Measurements from ENCODE around the gene MOCS1.

MOCS1 gene

DNA sequence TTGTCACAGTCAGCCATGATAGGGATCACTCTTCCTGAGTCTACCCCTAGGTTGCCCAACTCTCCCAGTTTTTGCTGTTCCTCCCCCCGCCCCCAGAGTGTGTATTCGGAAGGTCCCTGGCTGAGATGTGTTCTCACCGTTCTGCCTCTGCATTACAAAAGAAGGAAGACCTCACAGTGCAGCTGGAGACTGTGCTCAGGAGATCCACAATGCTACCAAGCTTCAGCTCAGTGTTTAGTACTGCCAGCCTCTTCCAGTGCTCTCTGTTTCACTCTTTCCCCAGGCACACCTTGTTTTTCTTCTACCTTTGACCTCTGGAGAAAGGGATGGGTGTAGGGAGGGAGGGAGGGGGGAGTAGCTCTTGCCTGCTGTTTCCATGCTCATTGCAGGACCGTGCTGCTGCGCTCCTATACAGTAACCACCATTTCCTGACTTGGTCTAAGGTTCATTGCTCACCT, 13.4 kb upstream of the MOCS1 start:
- DNase-seq: no peak

DNA sequence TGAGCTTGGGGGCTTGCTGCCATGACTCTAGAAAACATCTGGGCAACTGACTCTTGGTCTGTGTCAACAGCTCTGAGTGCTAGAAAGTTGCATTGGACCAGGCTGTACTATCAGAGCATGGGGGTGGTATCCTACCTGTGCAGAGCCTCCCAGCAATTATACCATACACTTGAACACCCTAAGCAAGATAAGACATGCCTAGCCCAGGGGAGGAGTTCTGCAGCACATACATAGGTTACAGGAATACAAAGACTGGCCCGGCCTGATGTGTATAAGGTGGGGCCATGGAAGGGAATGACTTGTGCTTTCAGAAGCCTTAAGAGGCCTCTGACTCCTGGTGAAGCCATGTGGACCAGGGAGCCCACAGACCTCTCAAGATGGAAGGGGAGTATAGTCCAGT, 11.4 kb upstream of the MOCS1 start:
- no peak for DNase-seq

DNA sequence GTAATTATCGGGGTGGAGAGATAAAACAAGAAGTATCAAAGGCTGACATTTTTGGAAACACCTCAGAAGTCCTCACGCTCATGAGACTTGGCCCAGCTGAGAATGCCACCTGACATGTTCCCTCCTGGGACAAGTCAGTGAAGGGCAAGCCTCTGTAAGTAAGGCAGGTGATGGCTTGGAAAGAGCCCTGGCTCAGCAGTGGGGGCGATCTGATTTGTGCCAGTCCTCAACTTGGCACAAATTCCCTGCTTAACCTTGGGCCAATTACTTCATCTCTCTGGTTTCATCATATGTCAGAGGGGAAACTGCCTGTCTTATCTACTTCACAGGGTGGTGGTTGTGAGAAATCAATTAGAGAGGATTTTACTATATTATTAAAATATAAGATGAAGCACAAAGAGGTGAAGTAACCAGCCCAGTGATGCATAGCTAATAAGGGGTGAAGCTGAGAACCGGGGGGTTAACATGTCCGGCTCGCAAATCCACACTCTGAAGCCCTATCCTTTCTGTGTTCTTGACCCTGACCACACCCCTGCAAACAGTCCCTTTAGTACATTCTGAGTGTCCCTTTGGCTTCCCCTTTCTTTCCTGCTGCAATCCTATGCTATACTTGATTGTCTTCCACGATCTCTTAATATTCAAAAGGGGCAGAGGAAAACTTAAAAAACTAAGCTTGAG, 8.8 kb upstream of the MOCS1 start:
- DNase-seq: no peak

DNA sequence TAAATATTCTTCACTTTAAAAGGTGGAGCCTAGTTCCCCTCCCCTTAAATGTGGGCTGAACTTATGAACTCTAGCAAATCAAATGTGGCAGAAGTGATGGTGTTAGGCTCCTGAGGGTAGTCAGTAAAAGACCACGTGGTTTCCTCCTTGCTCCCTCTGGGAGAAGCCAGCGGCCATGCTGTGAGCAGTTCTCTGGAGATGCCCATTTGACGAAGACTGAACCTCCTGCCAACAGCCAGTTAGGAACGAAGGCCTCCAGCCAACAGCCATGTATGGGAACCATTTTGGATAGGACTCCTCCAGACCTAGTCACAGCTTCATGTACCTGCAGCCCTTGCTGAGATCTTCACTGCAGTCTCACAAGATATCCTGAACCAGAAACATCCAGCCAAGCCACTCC, 7.6 kb upstream of the MOCS1 start:
- no peak for DNase-seq

DNA sequence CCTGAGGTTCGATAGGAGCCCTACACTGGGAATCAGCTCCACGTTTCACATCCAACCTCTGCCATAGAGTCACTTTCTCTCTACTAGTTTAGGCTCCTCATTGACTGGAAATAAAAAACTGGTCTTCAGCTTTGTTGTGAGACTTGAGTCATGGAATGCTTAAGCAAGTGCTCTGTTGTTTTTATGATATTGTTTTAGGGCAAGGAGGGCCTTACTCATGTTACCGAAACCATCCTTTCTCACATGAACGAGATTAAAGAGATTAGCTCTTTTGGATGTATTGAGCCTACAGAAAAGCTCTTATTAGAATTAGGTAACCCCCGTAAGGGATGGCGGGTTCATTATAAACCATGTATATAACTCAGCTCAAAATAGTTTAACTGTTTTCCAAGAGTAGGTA, 6.9 kb upstream of the MOCS1 start:
- no peak for DNase-seq

DNA sequence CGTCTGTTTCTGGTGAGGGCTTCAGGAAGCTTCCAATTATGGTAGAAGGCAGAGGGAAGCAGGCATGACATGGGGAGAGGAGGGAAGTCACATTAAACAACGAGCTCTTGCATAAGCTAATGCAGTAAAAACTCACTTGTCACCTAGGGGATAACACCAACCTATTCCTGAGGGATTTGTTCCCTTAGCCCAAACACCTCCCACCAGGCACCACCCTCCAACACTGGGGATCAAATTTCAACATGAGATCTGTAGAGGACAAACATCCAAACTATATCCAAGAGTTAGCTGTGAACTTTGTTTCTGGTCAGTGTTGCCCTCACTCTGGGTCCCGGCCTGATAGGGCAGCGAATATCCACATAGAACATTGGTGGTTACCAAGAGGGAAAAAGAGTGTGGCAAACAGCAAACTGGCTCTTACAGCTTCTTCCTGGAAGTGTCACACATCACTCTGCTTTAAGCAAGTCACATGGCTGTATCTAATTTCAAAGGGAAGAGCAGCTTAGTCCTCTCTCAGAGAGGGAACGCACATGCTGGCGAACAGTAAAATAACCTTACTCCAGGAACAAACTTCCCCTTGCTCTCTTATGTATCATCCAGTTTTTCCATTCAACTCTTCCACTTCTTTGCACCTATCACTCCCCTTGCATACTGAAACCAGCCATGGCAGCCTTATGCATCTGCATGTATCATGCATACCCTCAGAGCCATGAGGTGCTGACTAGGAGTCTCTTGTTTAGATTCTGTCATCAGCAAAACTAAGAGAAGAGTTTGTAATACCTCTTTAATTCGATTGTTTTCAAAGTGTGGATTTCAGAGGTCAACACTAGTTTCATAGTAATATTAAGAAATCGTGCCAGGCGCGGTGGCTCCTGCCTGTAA, 4.8 kb upstream of the MOCS1 start:
- DNase-seq: no peak

DNA sequence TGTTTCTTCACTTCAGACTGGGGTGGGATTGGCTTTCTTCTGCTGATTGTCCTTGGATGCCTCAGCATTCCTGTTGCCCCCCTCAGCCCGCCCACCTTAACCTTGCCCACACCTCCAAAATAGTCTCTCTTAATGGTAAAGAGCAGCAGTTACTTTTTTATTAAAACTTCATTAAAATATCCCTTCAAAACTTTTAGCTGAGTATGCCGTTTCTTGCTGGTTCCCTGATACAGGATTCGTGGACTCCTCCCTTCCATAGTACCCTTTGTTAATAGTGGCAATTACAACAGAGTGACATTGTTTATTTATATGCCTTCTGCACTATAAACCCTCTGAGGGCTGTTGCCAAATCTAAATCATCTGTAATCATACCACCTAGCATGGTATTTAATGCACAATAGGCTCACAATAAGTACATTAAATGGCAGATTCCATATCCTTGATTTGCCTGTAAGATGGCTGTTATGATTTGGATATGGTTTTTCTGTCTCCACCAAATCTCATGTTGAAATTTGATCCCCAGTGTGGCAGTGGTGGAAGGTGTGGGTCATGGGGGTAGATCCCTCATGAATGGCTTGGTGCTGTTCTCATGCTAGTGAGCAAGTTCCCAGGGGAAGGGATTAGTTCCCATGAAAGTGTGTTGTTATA, 3.5 kb upstream of the MOCS1 start:
- no peak for DNase-seq

DNA sequence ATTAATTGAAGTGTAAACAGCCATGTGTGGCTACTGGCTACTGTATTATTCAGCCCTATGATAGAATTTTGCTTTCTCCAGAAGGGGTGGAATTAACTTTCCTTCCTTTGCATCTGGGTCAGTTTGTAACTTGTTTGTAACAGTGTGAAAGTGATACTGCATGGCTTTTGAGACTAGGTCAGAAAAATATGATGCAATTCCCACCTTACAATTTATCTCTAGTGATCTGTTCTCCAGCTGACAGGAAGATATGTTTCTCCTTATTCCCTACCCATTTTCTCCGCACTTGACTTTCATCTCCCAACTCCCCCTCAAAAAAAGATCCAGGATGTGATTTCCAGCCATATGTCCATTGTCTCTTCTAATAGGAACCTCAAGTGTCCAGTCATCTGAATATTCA, 2.6 kb upstream of the MOCS1 start:
- no peak for DNase-seq

DNA sequence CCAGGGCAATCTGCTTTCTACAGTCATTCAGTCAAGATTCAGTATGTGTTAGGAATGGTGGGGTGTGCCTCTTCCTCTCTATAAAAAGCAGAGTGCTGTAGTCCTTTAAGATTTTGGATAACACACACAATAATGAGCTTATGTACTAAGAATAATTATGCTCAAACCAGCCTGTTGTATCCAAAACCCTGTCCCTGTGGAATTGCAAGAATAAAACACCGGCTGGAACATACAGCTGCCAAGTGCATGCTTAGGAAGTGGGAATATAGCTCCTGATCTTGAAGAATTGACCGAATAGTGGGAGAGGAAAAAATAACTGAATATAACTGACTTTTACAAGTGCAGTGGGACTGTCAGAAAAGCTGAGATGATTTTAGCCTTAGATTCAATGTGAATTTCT, 979 bp upstream of the MOCS1 start:
- no peak for DNase-seq

DNA sequence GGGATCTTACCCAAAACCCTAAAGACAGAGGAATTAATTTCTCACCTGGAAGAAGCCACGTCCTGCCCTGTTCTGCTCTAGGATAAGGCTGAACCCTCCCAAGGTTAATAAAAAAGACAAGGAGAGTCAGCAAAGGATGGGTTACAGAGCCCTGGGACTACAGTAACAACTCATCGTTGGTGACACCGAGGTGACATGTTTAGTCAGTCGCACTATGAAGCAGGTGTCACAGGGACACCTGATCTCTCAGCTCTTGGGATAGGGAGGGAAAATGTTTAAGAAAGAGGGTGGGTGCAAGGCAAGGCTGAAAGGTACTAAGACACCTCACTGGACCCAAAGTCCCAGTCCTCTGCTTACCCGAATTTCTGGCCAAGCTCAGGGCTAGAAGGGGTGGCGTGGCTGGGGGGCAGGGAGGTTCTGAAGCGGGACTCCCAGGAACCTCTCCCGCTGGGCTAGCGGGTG, 562 bp downstream of the MOCS1 start:
- no peak for DNase-seq

DNA sequence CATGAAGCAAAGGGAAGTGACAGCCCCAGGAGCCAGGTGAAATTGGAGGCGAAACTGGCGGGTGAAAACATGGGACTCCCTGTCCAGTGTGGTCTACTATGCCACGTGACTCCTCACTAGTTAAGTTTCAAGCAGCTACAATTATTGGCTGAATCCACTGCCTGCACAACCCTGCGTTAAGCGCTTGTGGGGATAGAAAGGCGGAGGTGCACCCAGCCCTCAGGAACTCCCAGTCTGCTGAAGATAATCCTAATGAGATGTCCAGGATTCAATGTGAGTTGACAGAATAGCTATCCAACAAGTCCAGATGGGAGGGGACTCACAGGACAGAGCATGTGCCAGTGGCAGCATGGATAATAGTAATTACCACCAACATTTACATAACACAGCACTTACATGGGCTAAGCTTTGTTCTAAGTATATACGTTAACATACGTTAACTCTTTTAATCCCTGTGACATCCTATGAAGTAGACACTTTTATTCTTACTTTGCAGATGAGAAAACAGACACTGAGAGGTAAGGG, 1.8 kb downstream of the MOCS1 start:
- DNase-seq: no peak

DNA sequence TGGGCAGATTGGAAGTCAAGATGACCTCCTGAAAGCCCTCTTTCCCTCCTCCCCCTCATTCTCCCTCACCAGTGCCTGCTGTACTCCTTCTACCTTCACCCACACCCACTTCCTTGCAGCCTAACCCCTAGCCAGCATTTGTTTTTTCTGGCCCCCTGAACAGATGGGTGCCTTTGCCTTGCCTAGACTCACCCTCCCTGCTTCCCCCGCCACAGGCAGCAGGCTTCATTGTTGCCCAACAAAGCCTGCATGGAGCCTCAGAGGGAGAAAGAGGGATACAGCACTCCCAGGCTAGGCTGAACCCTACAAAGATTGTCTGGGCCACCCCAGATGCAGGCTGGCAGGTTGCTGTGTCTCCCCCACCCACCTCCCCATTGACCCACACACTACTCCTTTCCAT, 2.7 kb downstream of the MOCS1 start:
- DNase-seq: no peak

DNA sequence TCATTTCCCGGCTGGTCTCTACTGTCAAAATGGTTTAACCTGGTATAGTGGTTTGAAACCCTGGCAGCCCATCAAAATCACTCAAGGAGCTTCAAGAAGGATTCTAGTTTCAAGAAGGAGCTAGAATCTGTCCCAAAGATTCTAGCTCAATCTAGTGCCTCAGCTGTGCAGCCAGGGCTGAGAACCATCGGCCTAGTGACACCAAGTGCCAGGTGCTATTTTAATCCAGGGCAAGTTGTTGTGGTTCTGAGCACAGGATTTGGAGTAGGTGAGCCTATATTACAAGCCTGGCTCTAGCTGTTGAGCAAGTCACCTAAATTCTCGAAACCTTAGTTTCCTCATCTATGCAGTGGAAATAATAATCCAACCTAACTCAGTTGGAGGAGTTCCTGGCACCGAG, 3.7 kb downstream of the MOCS1 start:
- DNase-seq: no peak

DNA sequence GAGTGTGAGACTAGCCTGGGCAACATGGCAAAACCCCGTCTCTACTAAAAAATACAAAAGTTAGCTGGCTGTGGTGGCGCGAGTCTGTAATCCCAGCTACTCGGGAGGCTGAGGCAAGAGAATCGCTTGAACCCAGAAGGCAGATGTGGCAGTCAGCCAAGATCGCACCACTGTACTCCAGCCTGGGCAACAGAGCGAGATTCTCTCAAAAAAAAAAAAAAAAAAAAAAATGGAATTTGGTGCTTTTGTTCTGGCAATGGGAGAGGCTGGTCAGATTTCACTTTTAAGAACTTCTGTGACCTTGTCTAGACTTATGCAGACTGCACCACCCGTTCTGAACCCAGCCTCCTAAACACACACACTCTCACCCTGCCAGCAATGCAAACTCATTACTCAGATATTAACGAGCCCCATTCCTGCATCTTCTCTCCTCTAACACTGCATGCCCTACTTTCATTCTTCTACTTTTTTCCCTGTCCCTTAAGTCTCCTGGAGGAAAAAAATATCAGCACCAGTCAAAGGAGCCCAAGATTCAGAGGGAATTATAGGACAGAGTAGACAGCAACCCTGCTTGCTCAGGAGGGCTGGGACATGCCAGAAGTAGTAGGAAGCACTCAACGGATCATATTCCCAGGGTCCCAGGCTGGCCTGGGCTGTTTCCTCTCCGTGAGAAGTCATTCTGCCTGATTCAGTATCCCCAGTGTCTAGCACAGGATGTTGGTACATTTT, 4.4 kb downstream of the MOCS1 start:
- DNase-seq: no peak

DNA sequence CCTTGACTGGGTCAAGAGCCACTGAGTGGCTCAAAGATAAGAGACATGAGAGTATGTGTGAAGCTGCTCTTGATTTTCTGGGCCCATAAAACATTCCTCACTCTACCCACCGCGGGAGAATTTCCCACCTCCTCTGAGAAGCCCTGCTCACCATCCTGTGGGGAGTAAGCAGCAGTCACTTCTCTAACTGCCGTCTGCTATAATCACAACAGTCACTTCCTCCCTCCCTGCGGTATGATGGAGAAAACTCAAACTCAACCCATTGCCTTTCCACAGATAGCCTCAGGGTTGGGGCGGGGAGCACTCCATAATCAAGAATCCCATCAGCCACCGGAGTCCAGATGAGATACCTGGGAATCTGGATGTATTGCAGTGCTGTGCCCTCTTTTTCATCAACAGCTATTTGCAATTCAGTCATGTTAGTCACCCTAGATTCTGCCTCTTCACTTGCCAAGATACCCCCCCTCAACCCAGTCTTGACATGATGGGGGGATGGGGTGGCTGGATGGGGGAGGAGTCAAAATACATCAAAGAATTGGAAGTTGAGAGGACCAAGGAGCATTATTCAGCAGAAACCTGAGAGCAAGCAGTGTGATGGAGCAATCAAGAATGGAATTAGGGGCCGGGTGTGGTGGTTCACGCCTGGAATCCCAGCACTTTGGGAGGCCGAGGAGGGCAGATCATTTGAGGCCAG, 5.1 kb downstream of the MOCS1 start:
- no peak for DNase-seq

DNA sequence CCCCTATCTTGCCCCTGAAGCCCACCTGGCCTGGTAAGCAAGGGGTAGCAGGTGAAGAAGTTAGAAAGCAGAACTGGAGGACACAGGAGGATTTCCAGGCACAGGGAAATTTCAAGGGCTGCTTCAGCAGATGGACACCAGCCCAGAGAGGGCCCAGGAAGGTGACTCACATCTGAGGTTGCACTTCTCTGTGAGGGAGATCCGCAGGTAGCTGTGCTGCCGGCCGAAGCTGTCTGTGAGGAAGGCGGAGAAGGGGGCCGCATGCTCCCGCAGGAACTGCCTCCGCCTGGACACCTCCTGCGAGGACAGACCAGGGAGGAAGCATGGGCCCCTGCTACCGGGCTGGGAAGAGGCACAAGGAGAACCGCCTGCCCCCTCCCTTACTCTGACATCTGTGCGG, 7.1 kb downstream of the MOCS1 start:
- DNase-seq: peak; percentile 74

DNA sequence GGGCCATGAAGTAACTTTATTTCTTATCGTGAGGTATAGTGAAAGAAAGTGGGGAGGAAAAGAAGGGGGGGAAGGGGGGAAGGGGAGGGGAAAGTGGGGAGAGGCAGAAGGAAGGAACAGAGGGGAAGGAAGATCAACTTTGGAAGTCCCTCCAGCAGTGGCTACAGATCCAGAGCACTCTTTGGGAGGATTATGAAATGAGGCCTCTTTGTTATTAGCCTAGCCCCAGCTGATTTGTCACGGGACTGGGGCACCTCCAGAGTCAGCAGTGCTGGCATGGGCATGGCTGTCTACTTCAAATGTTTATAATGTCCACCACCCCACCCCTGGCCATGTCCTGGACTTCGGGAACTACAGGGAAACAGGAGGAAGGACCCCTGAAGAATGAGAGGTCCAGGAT, 7.6 kb downstream of the MOCS1 start:
- DNase-seq: no peak

DNA sequence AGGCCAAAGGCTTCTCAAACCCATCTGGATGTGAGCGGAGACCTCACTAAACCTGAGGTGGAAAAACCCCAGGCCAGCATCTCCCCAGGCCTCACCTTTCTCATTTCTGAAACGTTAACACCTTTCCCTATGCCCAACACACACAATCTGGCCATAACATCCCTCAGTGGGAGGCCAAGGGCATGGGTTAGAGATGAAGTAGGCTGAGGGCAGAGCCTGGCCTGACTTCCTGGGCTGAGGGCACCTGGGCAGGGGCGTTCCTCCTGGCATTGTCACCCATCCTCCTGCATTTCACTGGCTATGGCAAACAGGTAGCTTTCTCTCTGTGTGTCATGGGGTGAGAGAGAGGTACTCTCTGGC, 8.4 kb downstream of the MOCS1 start:
- no peak for DNase-seq

DNA sequence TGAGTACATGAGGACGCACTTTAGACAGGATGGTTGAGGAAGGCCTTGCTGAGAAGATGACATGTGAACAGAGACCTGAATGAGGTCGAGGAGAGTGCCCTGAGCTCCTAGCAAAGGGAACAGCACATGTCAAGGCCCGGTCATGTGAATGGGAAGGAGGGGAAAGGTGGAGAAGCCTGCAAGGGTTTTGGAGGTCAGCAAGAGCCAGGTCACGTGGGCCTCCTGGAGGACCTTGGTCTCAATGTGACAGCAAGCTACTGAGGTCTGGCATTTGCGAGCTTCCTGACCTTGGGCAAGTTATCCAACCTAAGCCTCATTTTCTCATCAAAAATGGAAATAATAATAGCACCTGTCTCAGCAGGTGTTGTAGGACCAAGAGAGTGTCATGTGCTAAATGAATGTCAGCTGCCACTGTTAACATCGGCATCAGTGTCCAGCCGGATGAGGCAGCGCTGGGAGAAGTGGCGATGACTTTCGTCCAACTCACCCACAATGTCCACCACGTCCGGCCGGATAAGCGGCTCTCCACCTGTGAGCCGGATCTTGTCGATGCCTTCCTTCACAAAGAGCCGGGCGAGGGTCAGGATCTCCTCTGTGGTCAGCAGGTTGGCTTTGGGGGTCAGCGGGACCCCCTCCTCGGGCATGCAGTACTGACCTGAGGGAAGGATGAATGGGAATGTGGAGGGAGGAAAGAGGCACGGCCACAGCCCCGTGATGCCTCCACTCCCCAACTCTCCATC, 8.9 kb downstream of the MOCS1 start:
- DNase-seq: no peak

DNA sequence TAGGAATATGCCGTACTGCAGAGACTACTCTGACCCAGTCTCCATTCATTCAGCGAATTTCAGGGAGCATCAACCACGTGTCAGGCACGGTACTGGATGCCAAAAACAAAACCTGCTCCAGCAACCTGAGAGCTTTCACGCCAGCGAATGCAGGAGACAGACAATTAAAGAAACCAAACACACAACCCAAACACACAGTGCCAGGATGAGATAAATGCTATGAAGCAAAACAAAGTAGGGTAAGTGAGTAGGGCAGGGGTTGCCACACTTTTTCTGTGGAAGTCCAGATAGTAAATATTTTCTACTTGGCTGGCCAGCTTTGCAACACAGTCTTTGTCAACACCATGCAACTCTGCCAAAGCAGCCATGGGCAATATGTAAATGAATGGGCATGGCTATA, 10.0 kb downstream of the MOCS1 start:
- no peak for DNase-seq

DNA sequence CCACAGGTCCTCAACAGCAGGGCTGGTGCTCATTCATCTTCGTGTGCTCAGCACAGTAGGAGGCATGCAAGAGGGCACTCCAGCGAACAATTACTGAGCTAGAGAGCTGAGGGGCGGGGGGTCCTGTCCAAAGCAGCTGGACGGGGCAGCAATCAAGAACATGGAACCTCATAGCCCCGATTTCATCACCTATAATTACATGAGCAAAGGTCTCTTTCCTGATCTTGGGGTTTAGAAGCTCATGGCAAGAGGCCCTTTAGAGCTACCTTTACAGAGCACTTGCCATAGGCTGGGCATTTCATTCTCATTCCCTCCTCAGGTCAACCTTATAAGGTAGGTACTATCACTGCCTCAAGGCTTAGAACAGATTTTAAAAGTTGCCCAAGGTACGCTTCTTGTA, 10.4 kb downstream of the MOCS1 start:
- DNase-seq: no peak

DNA sequence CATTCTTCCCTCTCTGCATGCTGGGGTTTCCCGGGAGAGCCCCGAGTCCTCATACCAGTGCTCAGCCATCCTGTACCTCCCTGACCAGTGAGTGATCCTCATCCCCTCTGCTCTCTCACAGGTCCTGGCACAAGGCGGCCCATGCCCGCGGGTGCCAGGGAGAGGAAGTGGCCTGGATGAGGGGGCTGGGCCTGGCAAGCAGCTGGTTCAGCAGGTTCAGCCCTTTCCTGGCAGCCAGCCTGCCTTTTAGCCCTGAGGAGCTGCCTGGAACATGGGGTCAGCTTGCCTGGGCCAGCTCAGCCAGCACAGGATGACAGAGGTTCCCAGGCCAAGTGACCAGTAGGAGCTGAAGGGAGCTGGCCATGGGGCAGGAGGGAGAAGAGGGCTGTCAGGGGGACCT, 10.9 kb downstream of the MOCS1 start:
- no peak for DNase-seq
